Endothelial cell of hepatic sinusoid (primary cell): ENCODE measurements around the gene KMT2B.

Source experiments
- in situ Hi-C: cut with HindIII; loops from 2 replicates; pipeline ENCODE4 v1.10.0; 2017; ENCODE audit warnings: low sequenced_read_pairs

The KMT2B gene

GRCh38 chr19:35708391-35708790, 9.4 kb upstream of the KMT2B start:
- in situ Hi-C loops = no loop called here

GRCh38 chr19:35710784-35711723, 6.7 kb upstream of the KMT2B start:
- in situ Hi-C loops = no loop called here

GRCh38 chr19:35712567-35713505, 5.0 kb upstream of the KMT2B start:
- in situ Hi-C loops = no loop called here

- in situ Hi-C loops = no loop called here
Observed at GRCh38 chr19:35713506-35713850, 4.3 kb upstream of the KMT2B start.

- in situ Hi-C loops = no loop called here
Observed at GRCh38 chr19:35713904-35714495, 3.8 kb upstream of the KMT2B start.

GRCh38 chr19:35714601-35715354, 3.0 kb upstream of the KMT2B start:
- in situ Hi-C loops = no loop called here

GRCh38 chr19:35715355-35715809, 2.4 kb upstream of the KMT2B start:
- in situ Hi-C loops = no loop called here

- in situ Hi-C loops = no loop called here
Observed at GRCh38 chr19:35715981-35716800, 1.6 kb upstream of the KMT2B start.

GRCh38 chr19:35716801-35717664, 770 bp upstream of the KMT2B start:
- in situ Hi-C loops = no loop called here

- in situ Hi-C loops = no loop called here
Observed at GRCh38 chr19:35718345-35719041, 690 bp downstream of the KMT2B start.

- in situ Hi-C loops = no loop called here
Observed at GRCh38 chr19:35719402-35720162, 1.8 kb downstream of the KMT2B start.

GRCh38 chr19:35720163-35720524, 2.3 kb downstream of the KMT2B start:
- in situ Hi-C loops = no loop called here

- in situ Hi-C loops = no loop called here
Observed at GRCh38 chr19:35720648-35721047, 2.8 kb downstream of the KMT2B start.

- in situ Hi-C loops = no loop called here
Observed at GRCh38 chr19:35721374-35721773, 3.6 kb downstream of the KMT2B start.

GRCh38 chr19:35722461-35722860, 4.7 kb downstream of the KMT2B start:
- in situ Hi-C loops = no loop called here

- in situ Hi-C loops = no loop called here
Observed at GRCh38 chr19:35722897-35723296, 5.1 kb downstream of the KMT2B start.

GRCh38 chr19:35723671-35724070, 5.9 kb downstream of the KMT2B start:
- in situ Hi-C loops = no loop called here
